PFSK-1 (cell line): ENCODE data around the gene CCDC197.

Source experiments
- FOXP2 ChIP-seq: optimal IDR thresholded peaks from 2 replicates; pipeline ENCODE3; 2011; ENCODE audit warnings: borderline replicate concordance, control low read depth, inconsistent platforms; ENCODE audit not compliant: insufficient read depth; ENCODE audit errors: extremely low read length, extremely low read depth
- POLR2AphosphoS5 ChIP-seq: IDR thresholded peaks from 2 replicates; pipeline ENCODE4 v1.6.1; 2012; ENCODE audit warnings: low read depth, mild to moderate bottlenecking, control low read depth, low read length, moderate library complexity
- TF ChIP-seq, protein P1 (sequence below), 2 experiments: IDR thresholded peaks; 2 replicates each; pipeline versions ENCODE4 v1.6.1 to v1.8.0; 2011 to 2012; ENCODE audit warnings: low read depth in 2 of 2, low read length in 2 of 2, control low read depth in 1 of 2, inconsistent platforms in 1 of 2, mild to moderate bottlenecking in 1 of 2, moderate library complexity in 1 of 2; ENCODE audit not compliant: insufficient read depth in 1 of 2

DNA sequence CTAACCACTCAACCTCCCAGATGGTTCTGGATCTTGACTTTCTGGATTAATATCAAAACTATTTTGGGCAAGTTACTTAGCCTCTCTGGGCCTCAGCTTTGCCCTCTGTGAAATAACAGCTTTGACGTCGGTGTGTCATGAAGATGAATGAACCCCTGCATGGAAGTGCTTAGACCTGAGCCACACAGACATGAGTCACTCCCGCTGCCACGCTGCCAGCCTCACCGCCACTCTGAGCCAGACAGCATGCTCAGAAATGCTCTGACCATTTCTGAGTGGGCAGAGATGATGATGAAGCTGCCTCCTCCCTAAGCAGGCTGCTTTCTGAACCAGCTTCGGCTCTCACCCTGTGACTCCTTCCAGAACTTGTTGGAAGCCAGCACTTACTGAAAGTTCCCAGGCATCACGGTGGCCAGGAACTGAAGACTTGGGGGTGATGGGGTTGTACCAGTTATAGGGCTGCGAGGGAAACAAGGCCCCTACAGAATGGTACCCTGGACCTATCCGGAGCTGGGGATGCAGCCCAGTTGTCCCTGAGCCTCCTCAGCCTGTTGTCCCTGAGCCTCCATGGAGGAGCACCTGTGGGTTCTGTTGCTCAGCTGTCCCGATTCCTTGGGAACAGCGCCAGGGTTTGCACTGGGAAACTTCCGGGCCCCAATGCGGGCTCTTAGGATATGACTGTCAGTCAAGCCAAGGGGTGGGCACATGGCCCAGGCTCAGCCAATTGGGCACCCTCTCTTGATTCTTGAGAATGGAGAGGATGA, 2.0 kb upstream of the CCDC197 start:
- TF ChIP-seq FOXP2 (no peak), POLR2AphosphoS5 (no peak)
- TF ChIP-seq, protein P1, sequence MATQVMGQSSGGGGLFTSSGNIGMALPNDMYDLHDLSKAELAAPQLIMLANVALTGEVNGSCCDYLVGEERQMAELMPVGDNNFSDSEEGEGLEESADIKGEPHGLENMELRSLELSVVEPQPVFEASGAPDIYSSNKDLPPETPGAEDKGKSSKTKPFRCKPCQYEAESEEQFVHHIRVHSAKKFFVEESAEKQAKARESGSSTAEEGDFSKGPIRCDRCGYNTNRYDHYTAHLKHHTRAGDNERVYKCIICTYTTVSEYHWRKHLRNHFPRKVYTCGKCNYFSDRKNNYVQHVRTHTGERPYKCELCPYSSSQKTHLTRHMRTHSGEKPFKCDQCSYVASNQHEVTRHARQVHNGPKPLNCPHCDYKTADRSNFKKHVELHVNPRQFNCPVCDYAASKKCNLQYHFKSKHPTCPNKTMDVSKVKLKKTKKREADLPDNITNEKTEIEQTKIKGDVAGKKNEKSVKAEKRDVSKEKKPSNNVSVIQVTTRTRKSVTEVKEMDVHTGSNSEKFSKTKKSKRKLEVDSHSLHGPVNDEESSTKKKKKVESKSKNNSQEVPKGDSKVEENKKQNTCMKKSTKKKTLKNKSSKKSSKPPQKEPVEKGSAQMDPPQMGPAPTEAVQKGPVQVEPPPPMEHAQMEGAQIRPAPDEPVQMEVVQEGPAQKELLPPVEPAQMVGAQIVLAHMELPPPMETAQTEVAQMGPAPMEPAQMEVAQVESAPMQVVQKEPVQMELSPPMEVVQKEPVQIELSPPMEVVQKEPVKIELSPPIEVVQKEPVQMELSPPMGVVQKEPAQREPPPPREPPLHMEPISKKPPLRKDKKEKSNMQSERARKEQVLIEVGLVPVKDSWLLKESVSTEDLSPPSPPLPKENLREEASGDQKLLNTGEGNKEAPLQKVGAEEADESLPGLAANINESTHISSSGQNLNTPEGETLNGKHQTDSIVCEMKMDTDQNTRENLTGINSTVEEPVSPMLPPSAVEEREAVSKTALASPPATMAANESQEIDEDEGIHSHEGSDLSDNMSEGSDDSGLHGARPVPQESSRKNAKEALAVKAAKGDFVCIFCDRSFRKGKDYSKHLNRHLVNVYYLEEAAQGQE (IDR thresholded peaks at IDR 0.05; ENCODE audit: insufficient read depth in 1 of 2, low read depth in 2 of 2, low read length in 2 of 2) = no peak
